Measurements from ENCODE around the gene RIN3. TPM values are rescaled to one million over a fixed set of nuclear protein-coding genes. Genes with fewer than 3 reads are reported as not detected.

Gene RIN3
- total RNA-seq, 1 experiment from 2014 or later: 14.8 TPM

GRCh38 chr14:92737206-92737605 lies 223.6 kb downstream of the RIN3 start:
- no peak overlapping the region for H3K4me2 ChIP-seq
- H3K4me3 ChIP-seq: no peak overlapping the region
- H3K79me2 ChIP-seq (ENCODE audit: low read depth): no peaks in the 10 kb centered on the region
- H2AFZ ChIP-seq: no peak overlapping the region
- H3F3A ChIP-seq (ENCODE audit: insufficient read depth, low read depth): peaks cover 6% of the 10 kb centered on the region
- BruUV-seq (replicated peaks): no TSS peak
- POLR2A ChIA-PET (ENCODE audit: unreplicated experiment): no interaction called here
- no peaks in the 10 kb centered on the region for H4K20me1 ChIP-seq (ENCODE audit: insufficient read depth)
- H3K36me3 ChIP-seq (ENCODE audit: low read depth): peaks cover 2% of the 10 kb centered on the region
- H3K4me1 ChIP-seq (replicated peaks; ENCODE audit: insufficient read depth): peaks cover 8% of the 10 kb centered on the region
- intact Hi-C loops (cut with micrococcal nuclease; ENCODE audit: unreplicated experiment): no loop called here
- no peaks in the 10 kb centered on the region for H3K27me3 ChIP-seq (ENCODE audit: insufficient read depth, low read depth)
- DNase-seq: no peak
- TF ChIP-seq EZH2 (IDR thresholded peaks at IDR 0.05; ENCODE audit: low read depth): no peak
- TF ChIP-seq, protein P1, sequence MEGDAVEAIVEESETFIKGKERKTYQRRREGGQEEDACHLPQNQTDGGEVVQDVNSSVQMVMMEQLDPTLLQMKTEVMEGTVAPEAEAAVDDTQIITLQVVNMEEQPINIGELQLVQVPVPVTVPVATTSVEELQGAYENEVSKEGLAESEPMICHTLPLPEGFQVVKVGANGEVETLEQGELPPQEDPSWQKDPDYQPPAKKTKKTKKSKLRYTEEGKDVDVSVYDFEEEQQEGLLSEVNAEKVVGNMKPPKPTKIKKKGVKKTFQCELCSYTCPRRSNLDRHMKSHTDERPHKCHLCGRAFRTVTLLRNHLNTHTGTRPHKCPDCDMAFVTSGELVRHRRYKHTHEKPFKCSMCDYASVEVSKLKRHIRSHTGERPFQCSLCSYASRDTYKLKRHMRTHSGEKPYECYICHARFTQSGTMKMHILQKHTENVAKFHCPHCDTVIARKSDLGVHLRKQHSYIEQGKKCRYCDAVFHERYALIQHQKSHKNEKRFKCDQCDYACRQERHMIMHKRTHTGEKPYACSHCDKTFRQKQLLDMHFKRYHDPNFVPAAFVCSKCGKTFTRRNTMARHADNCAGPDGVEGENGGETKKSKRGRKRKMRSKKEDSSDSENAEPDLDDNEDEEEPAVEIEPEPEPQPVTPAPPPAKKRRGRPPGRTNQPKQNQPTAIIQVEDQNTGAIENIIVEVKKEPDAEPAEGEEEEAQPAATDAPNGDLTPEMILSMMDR (conservative IDR thresholded peaks at IDR 0.05): no peak
- no peak overlapping the region for H3K27ac ChIP-seq
- no peaks in the 10 kb centered on the region for H3K9me2 ChIP-seq (ENCODE audit: insufficient read depth)
- CTCF ChIA-PET: no interaction called here
- H3K9me3 ChIP-seq (ENCODE audit: insufficient read depth, low read depth): no peaks in the 10 kb centered on the region

DNA sequence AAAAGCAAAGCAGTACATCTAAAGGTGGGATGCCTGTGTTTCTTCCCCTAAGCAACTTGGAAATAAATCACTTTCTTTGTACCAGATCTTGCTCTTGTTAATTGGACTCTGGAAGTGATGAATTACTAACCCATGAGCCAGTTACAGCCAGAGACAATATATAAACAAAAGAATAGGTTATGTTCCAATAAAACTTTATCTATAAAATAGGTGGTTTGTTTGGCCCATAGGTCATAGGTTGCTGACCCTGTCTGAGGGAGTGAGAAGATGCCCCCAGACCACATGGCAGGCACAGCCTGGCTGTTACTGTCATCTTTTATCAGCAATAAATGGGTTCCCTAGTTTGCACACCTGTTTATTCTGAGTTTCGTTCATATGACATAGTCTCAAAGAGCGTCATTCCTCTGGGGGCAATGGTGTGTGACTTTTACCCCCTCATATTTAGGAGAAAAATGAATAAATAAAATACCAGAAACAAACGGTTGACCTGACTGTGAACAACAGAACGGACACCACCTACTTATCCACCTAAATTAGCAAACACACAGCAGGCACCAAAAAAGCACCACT lies 224.1 kb downstream of the RIN3 start:
- no peak overlapping the region for H3K27ac ChIP-seq
- intact Hi-C loops (cut with micrococcal nuclease; ENCODE audit: unreplicated experiment): no loop called here
- H3K4me3 ChIP-seq: no peak overlapping the region
- no TSS peak for BruUV-seq (replicated peaks)
- no peaks in the 10 kb centered on the region for H4K20me1 ChIP-seq (ENCODE audit: insufficient read depth)
- peaks cover 6% of the 10 kb centered on the region for H3F3A ChIP-seq (ENCODE audit: insufficient read depth, low read depth)
- no peaks in the 10 kb centered on the region for H3K79me2 ChIP-seq (ENCODE audit: low read depth)
- H3K36me3 ChIP-seq (ENCODE audit: low read depth): no peaks in the 10 kb centered on the region
- H3K9me3 ChIP-seq (ENCODE audit: insufficient read depth, low read depth): no peaks in the 10 kb centered on the region
- no peaks in the 10 kb centered on the region for H3K9me2 ChIP-seq (ENCODE audit: insufficient read depth)
- no peak overlapping the region for H3K4me2 ChIP-seq
- POLR2A ChIA-PET (ENCODE audit: unreplicated experiment): no interaction called here
- H2AFZ ChIP-seq: no peak overlapping the region
- CTCF ChIA-PET: no interaction called here
- peaks cover 8% of the 10 kb centered on the region for H3K4me1 ChIP-seq (replicated peaks; ENCODE audit: insufficient read depth)
- H3K27me3 ChIP-seq (ENCODE audit: insufficient read depth, low read depth): no peaks in the 10 kb centered on the region
- TF ChIP-seq, protein P1 (conservative IDR thresholded peaks at IDR 0.05): no peak
- TF ChIP-seq EZH2 (IDR thresholded peaks at IDR 0.05; ENCODE audit: low read depth): no peak
- no peak for DNase-seq

Other genes with a start within 250 kb of the RIN3 start
- not detected in 2 replicates for gene SLC24A4, start 190.6 kb upstream of the RIN3 start, total RNA-seq (2021)
- gene LGMN, start 234.8 kb downstream of the RIN3 start, total RNA-seq (2021): 48.8 and 50.8 TPM in 2 replicates